SH-SY5Y (cell line): ENCODE measurements around the gene GNAT2.

Experiments used
- GATA2 ChIP-seq: IDR thresholded peaks from 2 replicates; pipeline ENCODE4 v1.6.1; 2011; ENCODE audit warnings: mild to moderate bottlenecking, low read depth, low read length
- GATA3 ChIP-seq: IDR thresholded peaks from 2 replicates; pipeline ENCODE4 v1.6.1; 2011; ENCODE audit warnings: low read depth, mild to moderate bottlenecking, low read length, moderate library complexity

GNAT2 gene

DNA sequence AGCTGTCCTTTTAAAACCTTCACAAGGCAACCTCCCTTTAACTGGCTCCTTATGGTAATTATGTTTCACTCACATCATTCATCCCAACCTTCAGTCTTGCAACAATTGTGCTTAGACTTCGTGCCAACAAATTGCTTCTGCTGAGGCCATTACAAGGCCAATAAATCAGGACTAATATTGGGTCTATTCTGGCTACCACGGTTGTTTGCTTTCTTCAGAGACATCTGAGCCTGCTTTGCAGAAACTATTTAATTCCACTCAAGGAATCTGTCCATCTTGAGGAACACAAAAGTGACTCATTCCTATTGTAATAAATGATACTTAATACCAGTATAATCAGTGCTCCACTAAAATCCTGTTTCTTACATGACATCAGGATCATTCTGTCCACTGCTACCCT, 33.9 kb upstream of the GNAT2 start:
- TF ChIP-seq GATA2 (no peak), GATA3 (no peak)

- TF ChIP-seq GATA2 (no peak), GATA3 (no peak)
These were observed 33.0 kb upstream of the GNAT2 start for GRCh38 chr1:109652402-109652801.

DNA sequence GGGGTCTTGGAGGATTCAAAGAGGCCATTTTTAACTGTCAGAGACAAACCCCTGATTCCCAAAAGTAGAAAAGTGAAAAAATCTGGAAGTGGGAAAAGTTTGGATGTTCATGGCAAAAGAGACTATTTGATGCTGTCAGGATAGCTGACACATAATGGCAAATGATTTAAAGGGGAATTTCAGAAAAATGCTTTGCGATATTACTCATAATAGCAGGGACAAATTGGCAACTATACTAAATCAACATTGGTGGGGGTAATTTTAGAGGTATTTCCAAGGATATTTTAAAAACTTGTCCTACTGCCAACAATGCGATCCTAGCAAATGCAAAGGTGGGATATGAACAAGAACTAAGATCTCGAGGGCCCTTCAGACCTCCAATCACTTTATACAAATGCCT, 31.2 kb upstream of the GNAT2 start:
- no peak for TF ChIP-seq GATA3
- TF ChIP-seq GATA2 = no peak

DNA sequence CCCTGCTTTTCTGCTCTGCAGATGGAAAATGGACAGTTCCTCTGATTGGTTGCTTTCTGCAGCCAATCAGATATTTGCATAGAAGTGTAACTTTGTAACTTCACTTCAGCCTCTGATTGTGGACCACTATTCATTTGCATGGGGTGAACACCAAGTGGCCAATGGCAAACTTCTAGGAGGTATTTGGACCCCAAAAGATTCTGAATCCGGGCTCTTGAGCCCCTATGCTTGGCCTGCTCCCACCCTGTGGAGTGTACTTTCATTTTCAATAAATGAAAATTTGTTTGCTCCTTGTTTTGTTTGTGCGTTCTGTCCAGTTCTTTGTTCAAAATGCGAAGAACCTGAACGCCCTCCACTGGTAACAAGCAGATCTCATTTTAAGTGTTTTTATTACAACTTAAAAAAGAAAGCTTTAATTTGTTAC, 30.1 kb upstream of the GNAT2 start:
- TF ChIP-seq GATA3 = no peak

GRCh38 chr1:109644670-109645069, 25.3 kb upstream of the GNAT2 start:
- no peak for TF ChIP-seq GATA2
- TF ChIP-seq GATA3 = no peak

DNA sequence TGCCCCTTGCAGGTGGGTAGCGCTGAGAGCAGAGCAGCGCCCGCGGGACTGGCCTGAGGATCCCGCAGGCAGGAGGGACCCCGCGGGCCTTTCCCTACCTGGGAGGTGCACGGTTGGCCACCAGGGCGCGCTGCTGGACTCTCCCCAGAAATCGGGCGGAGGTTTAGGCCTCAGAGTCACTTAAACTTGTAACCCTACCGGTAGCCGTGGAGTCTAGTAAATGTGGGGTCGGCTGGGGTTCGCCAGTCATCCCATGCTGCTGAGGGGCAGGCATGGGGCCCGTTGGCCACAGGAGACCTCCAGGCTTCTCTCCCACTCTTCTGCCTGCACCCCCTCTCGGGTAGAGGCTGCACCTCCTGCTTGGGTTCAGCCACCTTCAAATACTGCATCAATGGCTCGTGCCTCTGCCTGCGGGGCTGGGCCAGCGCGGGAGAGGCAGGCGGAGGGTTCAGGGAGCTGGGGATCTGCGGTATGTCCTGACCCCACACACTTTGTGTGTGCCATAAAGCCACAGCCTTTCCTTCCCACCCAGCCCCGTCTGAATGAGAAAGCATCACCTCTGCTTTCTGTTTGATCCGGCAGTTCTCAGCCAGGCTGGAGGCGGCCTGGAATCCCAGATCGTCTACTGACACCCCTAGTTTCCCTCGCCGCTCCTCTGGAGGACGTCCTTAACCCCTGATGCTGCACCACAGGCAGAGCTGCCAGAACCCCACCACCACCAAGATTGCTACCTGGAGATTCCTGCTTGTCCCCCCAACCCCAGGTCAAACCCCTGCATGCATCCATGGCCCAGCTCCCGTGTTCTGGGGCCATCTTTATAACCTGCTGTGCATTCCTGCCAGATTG, 24.2 kb upstream of the GNAT2 start:
- TF ChIP-seq GATA2 (no peak), GATA3 (no peak)

DNA sequence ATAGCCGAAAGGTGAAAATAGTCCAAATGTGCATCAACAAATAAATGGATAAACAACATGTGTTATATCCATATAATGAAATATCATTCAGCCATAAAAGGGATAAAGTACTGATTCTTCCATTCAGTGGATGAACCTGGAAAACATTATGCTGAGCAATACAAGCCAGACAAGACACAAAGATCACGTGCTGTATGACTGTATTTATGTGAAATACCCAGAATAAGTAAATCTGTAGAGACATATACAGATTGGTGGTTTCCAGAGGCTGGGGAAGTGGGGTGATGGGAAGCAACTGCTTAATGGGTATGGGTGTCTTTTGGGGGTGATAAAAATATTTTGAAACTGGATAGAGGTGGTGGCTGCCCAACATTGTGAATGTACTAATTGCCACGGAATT, 23.2 kb upstream of the GNAT2 start:
- no peak for TF ChIP-seq GATA2
- TF ChIP-seq GATA3 = no peak

- TF ChIP-seq GATA2 (no peak), GATA3 (no peak)
These were observed 22.4 kb upstream of the GNAT2 start for GRCh38 chr1:109641861-109642260.

- TF ChIP-seq GATA2 (no peak), GATA3 (no peak)
These were observed 21.8 kb upstream of the GNAT2 start for GRCh38 chr1:109641078-109641740.

GRCh38 chr1:109640285-109640865, 21.0 kb upstream of the GNAT2 start:
- TF ChIP-seq GATA2 (peak; percentile 93), GATA3 (peak; percentile 83)

DNA sequence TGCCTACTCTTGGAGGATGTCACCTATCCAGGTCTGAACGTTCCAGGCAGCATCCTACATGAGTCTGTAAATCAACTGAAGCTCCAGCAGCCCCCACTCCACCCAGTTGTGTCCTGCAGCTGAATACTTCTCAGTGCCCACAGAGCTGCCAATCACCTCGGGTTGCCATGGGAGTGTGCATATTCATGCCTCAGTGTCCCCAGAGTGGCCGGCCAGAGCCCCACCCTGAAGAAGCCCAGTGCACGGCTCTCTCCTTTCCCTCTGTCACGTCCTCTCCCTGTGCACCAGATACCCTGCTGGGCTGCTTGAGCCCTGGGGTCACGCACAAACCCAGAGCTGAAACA, 20.4 kb upstream of the GNAT2 start:
- no peak for TF ChIP-seq GATA2
- no peak for TF ChIP-seq GATA3

- TF ChIP-seq GATA3 (no peak), GATA2 (no peak)
These were observed 19.8 kb upstream of the GNAT2 start for GRCh38 chr1:109639063-109639840.

- TF ChIP-seq GATA3 (no peak), GATA2 (no peak)
These were observed 18.0 kb upstream of the GNAT2 start for GRCh38 chr1:109637446-109637845.

DNA sequence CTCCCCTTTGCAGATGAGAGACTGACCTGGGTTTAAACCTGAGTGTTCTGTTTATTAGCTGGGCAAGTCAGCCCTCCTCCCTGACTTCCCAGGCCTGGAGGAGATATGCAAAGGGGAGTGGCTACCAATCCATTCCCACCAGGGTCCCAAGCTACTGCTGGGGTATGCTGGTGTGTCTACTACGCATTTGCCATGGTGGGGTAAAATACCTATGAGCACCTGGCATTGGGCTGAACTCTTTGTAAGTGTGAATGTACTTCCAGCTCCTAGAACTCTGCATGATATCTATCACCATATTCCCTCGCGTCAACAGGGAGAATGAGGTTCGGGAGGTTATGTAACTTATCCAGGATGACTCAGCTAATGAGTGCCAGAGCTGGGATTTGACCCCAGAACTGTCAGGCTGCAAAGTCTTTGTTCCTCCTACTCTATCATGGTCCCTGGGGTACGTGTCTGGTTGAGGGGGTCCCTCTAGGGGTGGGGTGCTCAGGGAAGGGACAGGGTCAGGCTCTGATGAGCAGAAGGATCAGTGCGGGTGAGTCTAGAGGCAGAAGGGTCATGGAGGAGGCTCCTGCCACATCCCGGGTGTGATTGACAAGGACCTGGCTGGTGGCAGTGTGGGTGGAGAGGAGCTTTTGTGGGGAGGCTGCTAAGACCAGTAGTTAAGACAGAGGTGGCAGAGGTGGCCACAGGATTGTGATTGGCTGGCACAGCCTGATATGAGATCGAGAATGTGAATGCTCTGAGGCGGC, 17.0 kb upstream of the GNAT2 start:
- TF ChIP-seq GATA2 (no peak), GATA3 (no peak)

- TF ChIP-seq GATA3 (no peak), GATA2 (no peak)
These were observed 16.4 kb upstream of the GNAT2 start for GRCh38 chr1:109635862-109636200.
